Fibroblast of skin of right quadriceps (primary cell): Measurements from ENCODE around the gene CEACAM6.
"Not testable (repeated sequence)": the region's sequence is repeated elsewhere in the genome, so short reads cannot be mapped to it uniquely, and the experiment has no call there.

Experiments used
- DNase-seq: peaks from one replicate; pipeline ENCODE4 v3.0.0-alpha.2; 2013

Gene CEACAM6

DNA sequence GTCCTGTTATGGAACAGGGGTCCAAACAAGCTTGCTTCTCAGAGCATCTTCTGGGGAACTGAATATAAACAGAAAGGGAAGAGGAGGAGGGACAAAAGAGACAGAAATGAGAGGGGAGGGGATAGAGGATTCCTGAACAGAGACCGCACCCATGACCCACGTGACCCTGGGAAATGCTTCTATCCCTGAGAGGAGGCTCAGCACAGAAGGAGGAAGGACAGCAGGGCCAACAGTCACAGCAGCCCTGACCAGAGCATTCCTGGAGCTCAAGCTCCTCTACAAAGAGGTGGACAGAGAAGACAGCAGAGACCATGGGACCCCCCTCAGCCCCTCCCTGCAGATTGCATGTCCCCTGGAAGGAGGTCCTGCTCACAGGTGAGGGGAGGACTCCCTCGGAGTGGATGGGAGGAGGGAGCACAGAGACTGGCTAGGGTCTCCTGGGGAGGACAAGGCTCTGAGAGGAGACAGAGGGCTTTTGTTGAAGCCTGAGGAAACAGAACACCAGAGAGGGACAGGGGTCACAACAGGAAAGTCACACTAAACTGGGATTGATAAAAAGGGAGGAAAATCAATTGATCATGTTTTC, at the start of gene CEACAM6:
Gene CEACAM6 (plus strand): TSS at position 203 of the 586 bp plus-strand sequence. CDS start 109 bp downstream, at position 312.
- DNase-seq = no peak

DNA sequence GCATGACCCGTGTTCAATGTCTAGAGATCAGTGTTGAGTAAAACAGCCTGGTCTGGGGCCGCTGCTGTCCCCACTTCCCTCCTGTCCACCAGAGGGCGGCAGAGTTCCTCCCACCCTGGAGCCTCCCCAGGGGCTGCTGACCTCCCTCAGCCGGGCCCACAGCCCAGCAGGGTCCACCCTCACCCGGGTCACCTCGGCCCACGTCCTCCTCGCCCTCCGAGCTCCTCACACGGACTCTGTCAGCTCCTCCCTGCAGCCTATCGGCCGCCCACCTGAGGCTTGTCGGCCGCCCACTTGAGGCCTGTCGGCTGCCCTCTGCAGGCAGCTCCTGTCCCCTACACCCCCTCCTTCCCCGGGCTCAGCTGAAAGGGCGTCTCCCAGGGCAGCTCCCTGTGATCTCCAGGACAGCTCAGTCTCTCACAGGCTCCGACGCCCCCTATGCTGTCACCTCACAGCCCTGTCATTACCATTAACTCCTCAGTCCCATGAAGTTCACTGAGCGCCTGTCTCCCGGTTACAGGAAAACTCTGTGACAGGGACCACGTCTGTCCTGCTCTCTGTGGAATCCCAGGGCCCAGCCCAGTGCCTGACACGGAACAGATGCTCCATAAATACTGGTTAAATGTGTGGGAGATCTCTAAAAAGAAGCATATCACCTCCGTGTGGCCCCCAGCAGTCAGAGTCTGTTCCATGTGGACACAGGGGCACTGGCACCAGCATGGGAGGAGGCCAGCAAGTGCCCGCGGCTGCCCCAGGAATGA, 48.4 kb upstream of the CEACAM6 start:
- DNase-seq = peak; percentile 9

DNA sequence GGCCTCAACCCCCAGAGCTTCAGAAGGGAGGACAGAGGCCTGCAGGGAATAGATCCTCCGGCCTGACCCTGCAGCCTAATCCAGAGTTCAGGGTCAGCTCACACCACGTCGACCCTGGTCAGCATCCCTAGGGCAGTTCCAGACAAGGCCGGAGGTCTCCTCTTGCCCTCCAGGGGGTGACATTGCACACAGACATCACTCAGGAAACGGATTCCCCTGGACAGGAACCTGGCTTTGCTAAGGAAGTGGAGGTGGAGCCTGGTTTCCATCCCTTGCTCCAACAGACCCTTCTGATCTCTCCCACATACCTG, 47.9 kb upstream of the CEACAM6 start:
- DNase-seq = no peak

DNA sequence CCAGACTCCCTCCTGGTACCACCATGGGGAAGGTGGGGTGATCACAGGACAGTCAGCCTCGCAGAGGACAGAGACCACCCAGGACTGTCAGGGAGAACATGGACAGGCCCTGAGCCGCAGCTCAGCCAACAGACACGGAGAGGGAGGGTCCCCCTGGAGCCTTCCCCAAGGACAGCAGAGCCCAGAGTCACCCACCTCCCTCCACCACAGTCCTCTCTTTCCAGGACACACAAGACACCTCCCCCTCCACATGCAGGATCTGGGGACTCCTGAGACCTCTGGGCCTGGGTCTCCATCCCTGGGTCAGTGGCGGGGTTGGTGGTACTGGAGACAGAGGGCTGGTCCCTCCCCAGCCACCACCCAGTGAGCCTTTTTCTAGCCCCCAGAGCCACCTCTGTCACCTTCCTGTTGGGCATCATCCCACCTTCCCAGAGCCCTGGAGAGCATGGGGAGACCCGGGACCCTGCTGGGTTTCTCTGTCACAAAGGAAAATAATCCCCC, 47.4 kb upstream of the CEACAM6 start:
- DNase-seq = no peak

DNA sequence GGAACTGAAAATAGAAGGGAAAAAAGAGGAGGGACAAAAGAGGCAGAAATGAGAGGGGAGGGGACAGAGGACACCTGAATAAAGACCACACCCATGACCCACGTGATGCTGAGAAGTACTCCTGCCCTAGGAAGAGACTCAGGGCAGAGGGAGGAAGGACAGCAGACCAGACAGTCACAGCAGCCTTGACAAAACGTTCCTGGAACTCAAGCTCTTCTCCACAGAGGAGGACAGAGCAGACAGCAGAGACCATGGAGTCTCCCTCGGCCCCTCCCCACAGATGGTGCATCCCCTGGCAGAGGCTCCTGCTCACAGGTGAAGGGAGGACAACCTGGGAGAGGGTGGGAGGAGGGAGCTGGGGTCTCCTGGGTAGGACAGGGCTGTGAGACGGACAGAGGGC, 46.8 kb upstream of the CEACAM6 start, which contains the start of gene CEACAM5:
Gene CEACAM5 (plus strand): TSS at position 146 of the 400 bp plus-strand sequence. CDS start 106 bp downstream, at position 252.
- DNase-seq = no peak

DNA sequence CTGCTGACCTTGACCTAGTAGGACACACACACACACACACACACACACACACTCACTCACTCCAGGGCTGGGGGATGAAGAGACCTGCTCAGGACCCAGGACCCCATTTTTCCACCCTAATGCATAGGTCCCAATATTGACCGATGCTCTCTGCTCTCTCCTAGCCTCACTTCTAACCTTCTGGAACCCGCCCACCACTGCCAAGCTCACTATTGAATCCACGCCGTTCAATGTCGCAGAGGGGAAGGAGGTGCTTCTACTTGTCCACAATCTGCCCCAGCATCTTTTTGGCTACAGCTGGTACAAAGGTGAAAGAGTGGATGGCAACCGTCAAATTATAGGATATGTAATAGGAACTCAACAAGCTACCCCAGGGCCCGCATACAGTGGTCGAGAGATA, 45.8 kb upstream of the CEACAM6 start:
- DNase-seq = not testable (repeated sequence)

DNA sequence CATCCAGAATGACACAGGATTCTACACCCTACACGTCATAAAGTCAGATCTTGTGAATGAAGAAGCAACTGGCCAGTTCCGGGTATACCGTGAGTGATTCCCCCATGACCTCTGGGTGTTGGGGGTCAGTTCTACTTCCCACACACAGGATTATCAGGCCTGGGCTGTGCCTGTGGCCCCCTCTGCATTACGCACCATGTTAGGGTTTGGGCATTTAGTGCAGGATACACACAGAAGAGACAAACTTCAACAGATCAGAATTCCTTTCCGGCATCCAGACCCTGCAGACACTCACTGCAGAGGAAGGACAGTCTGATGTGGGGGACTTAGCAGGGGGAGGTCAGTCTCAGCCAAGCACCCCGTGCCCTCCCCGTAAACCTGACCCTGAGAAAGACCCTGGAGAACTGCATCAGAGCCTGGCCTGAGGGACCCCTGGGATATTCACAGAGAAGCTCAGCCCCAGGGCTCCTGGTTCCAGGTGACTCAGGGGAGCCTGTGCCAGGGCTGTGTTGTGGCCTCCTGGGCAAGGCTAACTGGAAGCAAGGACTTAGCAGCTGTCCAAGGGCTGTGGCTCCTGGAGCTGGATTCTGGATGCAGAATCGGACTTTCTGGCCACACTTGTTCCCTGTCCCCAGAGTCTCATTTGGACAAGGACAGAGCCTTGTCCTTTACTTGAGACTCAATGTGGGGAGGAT, 45.2 kb upstream of the CEACAM6 start:
- DNase-seq = no peak

DNA sequence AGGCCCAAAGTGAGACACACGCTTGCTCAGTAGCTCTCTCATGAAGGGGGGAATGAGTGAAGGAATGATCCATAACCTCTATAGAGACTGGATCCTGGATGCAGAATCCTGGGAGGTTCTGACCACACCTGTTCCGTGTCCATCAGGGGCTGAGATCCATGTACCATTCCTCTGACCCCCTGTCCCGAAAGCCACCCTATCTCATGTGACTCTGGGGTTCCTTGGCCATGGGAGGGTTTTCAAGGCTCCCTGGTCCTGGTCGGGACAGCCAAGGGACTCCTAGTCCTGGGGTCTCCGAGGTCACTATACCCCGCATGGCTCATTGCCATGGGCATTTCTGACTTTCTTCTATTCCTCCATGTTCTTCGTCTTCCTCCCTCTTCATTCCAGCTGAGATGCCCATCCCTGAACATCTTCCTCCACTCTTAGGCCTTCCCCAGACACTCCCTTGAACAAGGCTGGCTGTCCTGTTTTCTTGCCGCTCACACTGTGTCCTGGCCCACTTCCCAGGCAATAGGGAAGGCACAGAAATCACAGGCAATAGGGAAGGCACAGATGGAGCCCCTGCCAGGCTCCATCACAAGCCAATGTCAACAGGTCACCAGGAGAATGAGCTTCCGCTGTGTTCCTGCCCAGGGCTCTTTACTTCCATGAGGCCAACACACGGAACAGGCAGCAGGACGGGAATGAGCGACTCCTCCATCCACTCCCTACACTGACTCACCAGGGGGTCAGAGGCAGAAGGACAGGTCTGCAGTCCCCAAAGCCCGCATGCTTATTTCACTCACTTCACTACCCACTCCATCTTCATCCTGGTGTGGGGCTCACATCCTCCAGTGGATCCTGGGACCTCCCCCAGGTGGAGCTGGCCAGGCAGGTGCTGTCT, 43.7 kb upstream of the CEACAM6 start:
- DNase-seq = no peak

DNA sequence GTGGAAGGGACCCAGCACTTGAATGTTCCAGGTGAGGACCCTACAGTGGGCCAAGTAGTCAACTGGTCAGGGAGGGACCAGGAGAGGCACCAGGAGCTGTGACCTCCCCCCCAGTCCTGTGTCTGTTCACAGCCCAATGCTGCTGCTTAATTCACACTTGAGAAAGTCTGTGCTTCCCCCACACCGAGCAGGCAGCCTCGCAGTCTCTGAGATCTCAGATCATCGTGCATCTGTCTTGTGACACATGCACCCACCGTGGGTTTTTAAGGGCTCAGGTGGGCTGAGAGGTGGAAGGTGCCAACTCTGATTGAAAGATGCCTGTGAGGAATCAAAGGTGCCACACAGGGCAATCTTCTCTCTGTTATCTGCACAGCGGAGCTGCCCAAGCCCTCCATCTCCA, 40.7 kb upstream of the CEACAM6 start:
- DNase-seq = no peak

DNA sequence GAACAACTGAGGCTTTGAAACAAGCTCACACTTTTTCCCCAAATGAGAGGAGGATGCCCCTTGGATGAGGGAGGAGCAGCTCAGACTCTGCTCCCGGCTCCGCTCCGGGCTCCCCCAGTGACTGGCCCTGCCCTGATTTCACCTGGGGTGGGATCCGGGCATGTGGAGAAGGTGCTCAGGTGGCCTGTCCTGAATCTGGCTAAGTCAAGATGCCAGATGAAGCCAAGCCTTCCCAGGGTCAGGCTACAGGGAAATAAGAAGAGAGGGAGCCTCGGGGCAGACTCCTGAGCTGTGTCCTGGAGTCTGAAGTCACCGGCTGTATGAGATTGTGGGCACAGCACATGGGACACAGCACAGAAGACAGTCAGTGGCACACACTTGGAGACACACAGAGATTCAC, 36.6 kb upstream of the CEACAM6 start:
- DNase-seq = no peak

DNA sequence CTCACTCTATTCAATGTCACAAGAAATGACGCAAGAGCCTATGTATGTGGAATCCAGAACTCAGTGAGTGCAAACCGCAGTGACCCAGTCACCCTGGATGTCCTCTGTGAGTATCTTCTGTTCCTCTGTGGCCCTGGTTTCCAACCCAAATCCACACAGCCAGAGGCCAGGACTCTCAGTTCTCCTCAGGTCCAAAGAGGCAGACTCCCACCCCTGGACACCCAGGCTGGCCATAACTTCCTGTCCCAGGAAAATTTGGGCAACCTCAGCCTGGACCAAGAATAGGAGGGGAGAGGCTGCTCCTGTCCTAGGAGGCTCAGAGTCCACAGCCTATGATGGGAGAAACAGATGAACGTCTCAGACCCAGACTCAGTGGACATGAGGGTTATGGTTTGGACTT, 35.2 kb upstream of the CEACAM6 start:
- DNase-seq = no peak

DNA sequence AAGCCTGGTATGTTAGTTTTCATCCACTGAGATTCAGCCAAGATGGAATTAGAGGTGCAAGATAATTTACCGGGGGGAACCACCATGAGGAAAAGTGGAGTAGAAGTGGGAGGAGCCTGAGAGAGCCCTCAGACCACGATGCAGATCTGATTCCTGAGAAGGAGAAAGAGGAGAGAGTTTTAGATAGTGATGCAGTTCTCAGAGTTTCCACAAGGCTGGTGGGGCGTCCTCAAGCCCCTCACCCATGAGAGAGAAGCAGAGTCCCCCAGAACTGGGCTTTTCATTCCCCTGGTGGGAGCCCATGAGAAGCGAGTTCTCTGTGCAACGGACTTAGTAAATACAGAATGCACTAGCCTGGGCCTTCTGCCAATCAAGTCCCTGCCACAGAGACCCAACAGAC, 28.8 kb upstream of the CEACAM6 start:
- no peak for DNase-seq

DNA sequence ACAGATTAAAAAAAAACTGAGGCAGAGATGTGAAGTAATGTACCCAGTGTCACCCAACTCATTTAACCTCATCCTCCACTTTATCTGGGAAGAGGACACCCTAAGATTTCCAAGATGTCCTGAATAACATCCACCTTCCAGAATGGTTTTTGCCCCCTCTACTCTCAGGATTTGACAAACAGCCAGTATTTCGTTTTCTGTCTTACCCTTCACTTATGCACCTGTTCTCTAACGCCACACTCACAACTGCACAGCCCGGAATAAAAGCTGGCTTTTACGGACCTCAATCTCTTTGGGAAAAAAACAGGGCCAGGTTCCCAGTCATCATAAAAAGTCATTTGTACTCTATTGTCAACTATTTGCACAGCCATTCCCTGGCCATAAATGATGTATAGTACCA, 21.2 kb upstream of the CEACAM6 start:
- DNase-seq = no peak

DNA sequence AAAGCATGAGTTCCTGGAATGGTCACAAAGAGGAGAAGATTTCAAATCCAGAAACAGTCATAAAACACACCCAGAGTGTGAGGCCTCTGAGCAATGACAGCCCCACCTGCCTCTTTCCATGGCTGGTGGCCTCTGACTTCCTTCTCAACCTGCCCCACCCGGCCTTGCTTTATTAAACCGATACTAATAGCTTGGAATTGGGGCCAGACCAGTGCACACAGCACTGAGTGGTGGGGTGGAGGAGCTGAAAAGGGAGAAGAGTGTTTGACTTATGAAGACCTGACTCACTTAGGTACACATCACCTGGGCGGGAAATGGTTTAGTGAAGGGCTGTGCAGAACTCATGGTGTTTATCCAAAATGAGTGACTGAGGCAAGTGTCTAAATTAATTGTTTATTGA, 20.7 kb upstream of the CEACAM6 start:
- DNase-seq = no peak

DNA sequence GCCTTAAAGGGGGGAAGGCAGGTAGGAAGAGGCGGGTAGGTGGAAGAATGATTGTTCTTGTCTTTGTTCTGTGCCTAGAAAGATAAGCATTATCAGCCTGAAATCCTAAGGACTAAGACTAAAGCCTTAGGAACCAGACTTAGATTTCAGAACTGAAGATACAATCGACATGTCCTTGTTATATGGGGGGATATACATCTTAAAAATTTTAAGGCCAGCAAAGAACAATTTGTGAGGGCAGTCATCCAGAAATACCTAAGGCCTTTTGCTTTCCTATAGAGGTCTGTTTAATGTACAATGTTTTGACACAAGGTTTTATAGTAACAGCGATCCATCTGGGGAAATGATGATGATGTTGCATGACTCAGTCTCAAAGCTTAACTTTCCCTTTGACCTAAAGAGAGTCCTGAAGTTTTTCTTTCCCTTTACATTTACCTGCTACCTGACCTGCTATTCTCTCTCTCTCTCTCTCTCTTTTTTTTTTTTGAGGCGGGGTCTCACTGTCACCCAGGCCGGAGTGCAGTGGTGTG, 20.2 kb upstream of the CEACAM6 start:
- DNase-seq = no peak

DNA sequence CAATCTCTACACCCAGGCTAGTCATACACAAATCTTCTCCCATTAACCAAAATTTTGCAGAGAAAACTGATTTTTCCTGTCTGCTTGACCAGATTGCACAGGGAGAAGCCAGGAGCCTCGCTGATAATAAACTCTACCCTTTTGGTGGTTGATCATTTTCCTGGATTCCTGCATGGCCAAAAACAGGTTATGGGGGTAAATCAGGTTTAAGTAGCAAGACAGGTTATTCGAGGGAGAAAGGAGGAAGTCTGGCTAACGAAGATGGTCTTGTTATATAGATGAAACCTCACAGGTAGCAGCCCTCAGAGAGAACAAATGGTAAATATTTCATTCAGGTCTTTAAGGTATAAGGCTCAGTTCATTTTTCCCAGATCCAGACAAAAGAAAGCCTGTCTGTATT, 16.0 kb upstream of the CEACAM6 start:
- no peak for DNase-seq

DNA sequence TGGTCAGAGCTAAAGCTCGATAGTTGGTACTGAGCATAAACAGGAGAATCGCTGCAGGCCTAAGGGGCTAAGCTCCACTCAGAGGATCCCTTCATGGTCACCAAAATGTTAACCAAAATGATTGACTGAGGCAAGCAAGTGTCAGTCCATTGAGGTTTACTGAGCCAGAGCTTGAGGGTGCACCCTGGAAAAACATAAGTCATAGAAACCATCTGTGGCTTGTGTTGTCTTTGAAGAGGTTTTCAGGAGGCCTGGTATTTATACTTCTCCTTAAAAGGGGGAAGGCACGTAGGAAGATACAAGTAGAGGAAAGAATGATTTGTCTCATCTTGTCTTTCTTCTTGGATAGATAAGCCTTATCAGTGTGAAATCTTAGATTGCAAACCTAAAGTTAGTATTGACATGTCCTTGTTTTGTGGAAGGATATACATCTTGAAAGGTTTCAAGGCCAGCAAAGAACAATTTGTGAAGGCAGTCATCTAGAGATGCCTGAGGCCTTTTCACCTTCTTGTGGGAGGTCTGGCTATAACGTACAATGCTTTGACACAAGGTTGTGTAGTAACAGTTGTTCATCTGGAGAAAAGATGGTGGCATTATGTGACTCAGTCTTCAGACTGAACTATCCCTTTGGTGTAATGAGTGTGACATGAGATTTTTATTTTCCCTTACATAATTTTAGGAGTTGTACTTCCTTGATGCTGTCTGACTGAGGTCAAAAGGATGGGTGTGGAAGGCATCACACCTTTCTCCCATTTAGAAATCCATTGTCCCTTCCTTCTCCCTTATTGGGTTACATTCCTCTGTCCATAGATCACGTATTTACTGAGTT, 14.7 kb upstream of the CEACAM6 start:
- DNase-seq = no peak

DNA sequence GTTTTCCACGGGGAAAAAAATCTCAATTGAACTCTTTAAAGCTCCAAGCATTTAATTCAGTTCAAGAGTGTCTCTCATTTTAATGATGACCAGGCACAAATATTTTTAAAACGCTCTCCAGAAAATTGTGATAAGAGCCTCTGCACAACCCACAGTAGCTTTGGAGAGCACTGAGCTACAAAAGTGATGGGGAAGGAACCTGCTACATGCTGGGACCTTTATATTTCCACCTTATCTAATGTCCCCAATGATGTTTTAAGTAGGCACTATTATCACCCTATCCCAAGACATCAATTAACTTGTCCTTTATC, 14.1 kb upstream of the CEACAM6 start:
- no peak for DNase-seq

DNA sequence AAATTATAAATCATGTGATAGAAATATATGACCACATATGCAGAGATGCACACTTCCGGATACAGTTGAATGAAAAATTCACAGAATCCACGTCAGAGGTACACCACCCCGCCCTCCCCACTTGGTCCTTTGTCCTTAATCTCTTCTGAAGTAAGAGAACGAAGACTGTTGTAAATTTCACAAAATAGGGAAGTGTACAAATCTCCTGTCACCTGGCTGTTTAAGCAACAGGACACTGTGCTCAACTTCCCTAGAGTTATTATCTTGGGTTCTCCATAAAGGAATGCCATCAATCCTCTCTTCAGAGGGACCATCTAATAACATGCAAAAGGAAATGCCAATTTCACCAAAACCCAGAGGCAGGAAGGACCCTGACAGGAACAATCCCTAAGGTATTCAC, 10.5 kb upstream of the CEACAM6 start:
- DNase-seq = no peak

DNA sequence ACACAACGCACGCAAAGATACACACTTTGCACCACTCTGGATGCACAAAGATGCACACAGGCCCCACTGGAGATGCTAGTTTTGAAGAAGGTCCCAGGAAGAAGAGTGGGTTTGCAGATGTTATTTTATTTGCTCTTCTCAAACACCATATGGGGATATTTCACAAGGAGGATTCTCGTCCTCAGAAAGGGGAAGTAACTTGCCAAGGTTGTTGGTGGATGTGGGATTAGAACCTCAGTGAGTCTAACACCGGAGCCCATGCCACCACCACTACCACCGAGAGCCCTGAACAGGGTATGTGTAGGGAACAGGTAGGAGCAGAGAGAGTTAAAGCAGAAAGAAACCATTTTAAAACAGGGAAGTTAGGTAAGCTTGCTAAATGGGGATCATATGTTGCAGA, 9.6 kb upstream of the CEACAM6 start:
- DNase-seq = no peak

DNA sequence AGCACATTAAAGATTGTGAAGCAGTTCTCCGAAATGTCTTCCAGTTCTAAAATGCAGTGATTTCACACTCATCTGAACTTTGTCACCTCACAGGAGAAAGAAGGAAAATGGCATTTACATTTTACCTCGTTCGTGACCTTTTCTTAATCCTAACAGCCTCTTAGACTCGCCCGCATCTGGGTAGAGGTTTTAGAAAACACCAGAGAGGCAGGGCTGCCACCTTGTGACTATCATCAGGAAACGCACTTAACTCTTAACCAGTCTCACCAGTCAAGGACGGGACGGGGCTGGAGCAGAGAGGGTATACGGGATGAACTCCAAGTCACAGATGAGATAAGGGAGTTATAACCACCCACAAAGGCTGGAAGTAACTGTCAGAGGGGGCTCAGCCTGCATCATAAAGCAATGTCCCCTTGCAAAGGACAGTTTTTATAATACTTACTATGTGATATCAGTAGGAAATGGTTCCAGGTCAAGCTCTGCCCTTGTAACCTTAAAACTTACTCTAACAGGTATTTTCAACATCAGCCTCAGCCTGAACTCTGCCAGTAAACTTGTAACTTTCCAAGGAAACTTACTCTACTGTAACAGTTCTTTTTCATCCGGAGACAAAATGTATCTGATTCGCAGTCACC, 8.6 kb upstream of the CEACAM6 start:
- DNase-seq = peak; percentile 18

DNA sequence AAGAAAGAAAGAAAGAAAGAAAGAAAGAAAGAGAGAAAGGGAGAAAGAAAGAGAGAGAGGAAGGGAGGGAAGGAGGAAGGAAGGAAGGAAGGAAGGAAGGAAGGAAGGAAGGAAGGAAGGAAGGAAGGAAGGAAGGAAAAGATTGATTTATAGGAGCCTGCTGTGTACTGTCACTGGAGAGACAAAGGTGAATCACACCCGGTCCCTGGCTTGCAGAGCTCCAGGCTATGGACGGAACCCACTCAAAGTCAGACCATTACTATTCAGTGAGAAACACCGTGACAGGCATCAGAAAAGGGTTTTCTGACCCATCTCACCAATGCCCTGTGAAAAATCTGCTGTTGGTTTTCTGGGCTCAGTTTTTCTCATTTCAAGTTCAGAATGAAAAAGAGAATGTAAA, 7.3 kb upstream of the CEACAM6 start:
- DNase-seq = no peak
